Lung (tissue), 12 donors: ENCODE data around the gene MEPCE. TPM values are rescaled to one million over a fixed set of nuclear protein-coding genes. Genes with fewer than 3 reads are reported as not detected.

ENCODE experiments used
- ATAC-seq: fragments of 200-7000 bp; cut with Tn5 transposase; one replicate; pipeline ENCODE4 v1.9.1; 2020; ENCODE audit warnings: moderate number of reproducible peaks; ENCODE audit not compliant: insufficient read depth, low FRiP score
- DNase-seq, 3 donors: peaks; one replicate each; pipeline ENCODE4 v3.0.0-alpha.2; 2013 to 2017
- H3K27ac ChIP-seq, 2 donors: one replicate each; pipeline ENCODE4 v1.5.1; 2013; ENCODE audit warnings: mild to moderate bottlenecking in 2 of 2, moderate library complexity in 2 of 2, control low read depth in 1 of 2, inconsistent platforms in 1 of 2, low read depth in 1 of 2, low read length in 1 of 2
- H3K27me3 ChIP-seq, 3 donors: one replicate each; pipeline ENCODE4 v1.5.1; 2013; ENCODE audit warnings: low read length in 2 of 3; ENCODE audit not compliant: control insufficient read depth in 3 of 3, insufficient read depth in 3 of 3
- H3K36me3 ChIP-seq, 4 donors: one replicate each; pipeline ENCODE4 v1.5.1; 2013; ENCODE audit warnings: low read length in 4 of 4, mild to moderate bottlenecking in 1 of 4, moderate library complexity in 1 of 4; ENCODE audit not compliant: control insufficient read depth in 4 of 4, insufficient read depth in 4 of 4
- H3K4me1 ChIP-seq, 5 donors: one replicate each; pipeline ENCODE4 v1.5.1; 2013; ENCODE audit warnings: low read length in 5 of 5, mild to moderate bottlenecking in 2 of 5, moderate library complexity in 1 of 5; ENCODE audit not compliant: control insufficient read depth in 5 of 5, insufficient read depth in 5 of 5
- H3K4me3 ChIP-seq: one replicate; pipeline ENCODE4 v1.5.1; 2013; ENCODE audit warnings: mild to moderate bottlenecking, control low read depth, moderate library complexity
- H3K9ac ChIP-seq, 2 donors: one replicate each; pipeline ENCODE4 v1.5.1; 2013; ENCODE audit warnings: low read length in 2 of 2, control low read depth in 1 of 2; ENCODE audit not compliant: insufficient read depth in 1 of 2
- H3K9me3 ChIP-seq, 4 donors: one replicate each; pipeline ENCODE4 v1.5.1; 2013; ENCODE audit warnings: low read length in 3 of 4, mild to moderate bottlenecking in 1 of 4, moderate library complexity in 1 of 4; ENCODE audit not compliant: control insufficient read depth in 4 of 4, insufficient read depth in 3 of 4
- CTCF ChIP-seq: IDR thresholded peaks from 2 replicates; pipeline ENCODE4 v1.5.1; 2012; ENCODE audit warnings: mild to moderate bottlenecking; ENCODE audit errors: control extremely low read depth, extremely low read depth
- WGBS, 2 donors: extraction: QIAGEN DNeasy Blood & Tissue Kit; methylation state at CpG; one replicate each; pipeline ENCODE4 v1.1.7; 2013; 5-methylcytosine and 5-hydroxymethylcytosine counted together
- polyA plus RNA-seq, 2 donors: library from polyadenylated mRNA; stranded (reverse); fragments of 200-250 nt; gene quantifications; one replicate each; pipeline ENCODE4 v1.2.1, GENCODE V29; 2013
- total RNA-seq, 2 donors: library from RNA; depleted of rRNA in 1 of 2; stranded (reverse); fragments of >200 nt in 1 of 2; gene quantifications; one replicate each; pipeline ENCODE4 v1.2.1, GENCODE V29; 2014 to 2021
- donor health status: control.
- donor health status: control.
- donor health status: Bipolar disorder and iron deficiency.
- donor health status: healthy.
- donor health status: DM: yes; HTN: yes; CAD: no.

MEPCE gene
- total and polyA plus RNA-seq, 4 donors = 25.6 to 38.7 (median 29.1) TPM

DNA sequence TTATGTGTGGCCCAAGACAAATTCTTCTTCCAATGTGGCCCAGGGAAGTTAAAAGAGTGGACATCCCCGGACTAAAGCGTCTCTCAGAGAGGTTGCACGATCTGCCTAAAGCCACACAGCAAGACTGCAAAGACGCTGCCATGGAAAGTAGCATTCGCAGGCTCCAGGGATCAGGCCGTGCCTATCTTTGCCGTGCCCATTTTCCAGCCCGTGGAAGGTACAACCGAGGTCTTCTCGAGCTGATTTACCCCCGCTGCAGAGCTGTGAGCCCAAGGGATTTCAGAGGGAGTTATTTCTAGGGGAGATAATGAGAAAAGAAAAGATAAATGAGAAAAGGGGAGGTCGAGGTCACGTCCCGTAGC lies 53.1 kb downstream of the MEPCE start:
- H3K9ac ChIP-seq = no peak overlapping the region
- H3K9me3 ChIP-seq = no peaks in the 10 kb centered on the region
- WGBS, 2 donors = 42 to 53% methylated on average over 14 of the region's 14 CpGs
- H3K36me3 ChIP-seq = no peaks in the 10 kb centered on the region
- ATAC-seq (no peak), DNase-seq (no peak)
- no peak overlapping the region for H3K4me3 ChIP-seq
- H3K27me3 ChIP-seq = no peaks in the 10 kb centered on the region
- H3K27ac ChIP-seq = no peak overlapping the region
- TF ChIP-seq CTCF = no peak
- H3K4me1 ChIP-seq = peaks cover 0 to 23% (median 4%) of the 10 kb centered on the region in 5 donors

GRCh38 chr7:100483090-100483721 lies 53.6 kb downstream of the MEPCE start:
- H3K27ac ChIP-seq = no peak overlapping the region
- no peaks in the 10 kb centered on the region for H3K9me3 ChIP-seq
- 1% methylated on average over 36 to 79 of the region's 79 CpGs for WGBS, 2 donors
- H3K9ac ChIP-seq = no peak overlapping the region
- H3K4me1 ChIP-seq = peaks cover 0 to 23% (median 4%) of the 10 kb centered on the region in 5 donors
- no peaks in the 10 kb centered on the region for H3K36me3 ChIP-seq
- ATAC-seq (peak; percentile 46), DNase-seq (peak; percentile 71 to 83 (median 76))
- peak; percentile 64 for TF ChIP-seq CTCF
- no peaks in the 10 kb centered on the region for H3K27me3 ChIP-seq
- peak overlapping the region; percentile 29 for H3K4me3 ChIP-seq

Other genes starting within 250 kb of the MEPCE start
- gene PVRIG, start 209.9 kb upstream of the MEPCE start, total RNA-seq = under 1 TPM; 0.52 to 0.82 TPM
- 1 to 10 TPM in 1 of 2 donors, under 1 TPM in 1; 0.41 to 1.6 TPM for gene PVRIG, start 209.9 kb upstream of the MEPCE start, polyA plus RNA-seq
- gene SPDYE3, start 122.1 kb upstream of the MEPCE start, total RNA-seq = not detected
- under 1 TPM; 0.06 to 0.10 TPM for gene SPDYE3, start 122.1 kb upstream of the MEPCE start, polyA plus RNA-seq
- 10 to 100 TPM; 22.0 to 50.1 TPM for gene PILRB, start 71.7 kb upstream of the MEPCE start, total RNA-seq
- 10 to 100 TPM; 26.1 to 36.3 TPM for gene PILRB, start 71.7 kb upstream of the MEPCE start, polyA plus RNA-seq
- gene PILRA, start 56.3 kb upstream of the MEPCE start, total RNA-seq = 10 to 100 TPM in 1 of 2 donors, 1 to 10 TPM in 1; 9.9 to 40.9 TPM
- 100 to 1,000 TPM in 1 of 2 donors, 10 to 100 TPM in 1; 14.2 to 122 TPM for gene PILRA, start 56.3 kb upstream of the MEPCE start, polyA plus RNA-seq
- gene ZCWPW1, start 1.1 kb upstream of the MEPCE start, total RNA-seq = 1 to 10 TPM; 5.6 to 7.2 TPM
- 10 to 100 TPM in 1 of 2 donors, 1 to 10 TPM in 1; 5.1 to 12.2 TPM for gene ZCWPW1, start 1.1 kb upstream of the MEPCE start, polyA plus RNA-seq
- gene PPP1R35, start 6.7 kb downstream of the MEPCE start, total RNA-seq = 10 to 100 TPM in 1 of 2 donors, 1 to 10 TPM in 1; 8.2 to 36.4 TPM
- 10 to 100 TPM; 38.2 to 65.1 TPM for gene PPP1R35, start 6.7 kb downstream of the MEPCE start, polyA plus RNA-seq
- 1 to 10 TPM in 1 of 2 donors, under 1 TPM in 1; 0.83 to 2.0 TPM for gene SPACDR, start 34.4 kb downstream of the MEPCE start, total RNA-seq
- under 1 TPM; 0.54 to 0.83 TPM for gene SPACDR, start 34.4 kb downstream of the MEPCE start, polyA plus RNA-seq
- 10 to 100 TPM; 38.2 to 62.8 TPM for gene TSC22D4, start 49.4 kb downstream of the MEPCE start, total RNA-seq
- gene TSC22D4, start 49.4 kb downstream of the MEPCE start, polyA plus RNA-seq = 10 to 100 TPM; 33.6 to 62.0 TPM
- 1 to 10 TPM in 1 of 2 donors, under 1 TPM in 1; 0.52 to 1.1 TPM for gene NYAP1, start 54.1 kb downstream of the MEPCE start, total RNA-seq
- gene NYAP1, start 54.1 kb downstream of the MEPCE start, polyA plus RNA-seq = under 1 TPM; 0.32 to 0.39 TPM
- 10 to 100 TPM; 22.8 to 36.0 TPM for gene AGFG2, start 109.4 kb downstream of the MEPCE start, total RNA-seq
- gene AGFG2, start 109.4 kb downstream of the MEPCE start, polyA plus RNA-seq = 10 to 100 TPM; 15.9 to 16.6 TPM
- 1 to 10 TPM; 1.9 to 8.8 TPM for gene SAP25, start 144.1 kb downstream of the MEPCE start, total RNA-seq
- gene SAP25, start 144.1 kb downstream of the MEPCE start, polyA plus RNA-seq = 1 to 10 TPM; 3.7 to 9.9 TPM
- gene LRCH4, start 156.3 kb downstream of the MEPCE start, total RNA-seq = 100 to 1,000 TPM in 1 of 2 donors, 10 to 100 TPM in 1; 38.1 to 109 TPM
- gene LRCH4, start 156.3 kb downstream of the MEPCE start, polyA plus RNA-seq = 100 to 1,000 TPM in 1 of 2 donors, 10 to 100 TPM in 1; 81.7 to 103 TPM
- gene FBXO24, start 156.5 kb downstream of the MEPCE start, total RNA-seq = 1 to 10 TPM in 1 of 2 donors, under 1 TPM in 1; 0.25 to 1.3 TPM
- under 1 TPM; 0.30 to 0.35 TPM for gene FBXO24, start 156.5 kb downstream of the MEPCE start, polyA plus RNA-seq
- 100 to 1,000 TPM in 1 of 2 donors, 10 to 100 TPM in 1; 53.6 to 105 TPM for gene PCOLCE, start 172.5 kb downstream of the MEPCE start, total RNA-seq
- 10 to 100 TPM; 48.4 to 73.5 TPM for gene PCOLCE, start 172.5 kb downstream of the MEPCE start, polyA plus RNA-seq
- gene MOSPD3, start 182.7 kb downstream of the MEPCE start, total RNA-seq = 10 to 100 TPM; 13.2 to 26.9 TPM
- 10 to 100 TPM; 15.5 to 18.8 TPM for gene MOSPD3, start 182.7 kb downstream of the MEPCE start, polyA plus RNA-seq
- gene TFR2, start 211.7 kb downstream of the MEPCE start, total RNA-seq = 1 to 10 TPM; 1.7 to 2.1 TPM
- gene TFR2, start 211.7 kb downstream of the MEPCE start, polyA plus RNA-seq = under 1 TPM; 0.33 to 0.85 TPM
- not detected for gene ACTL6B, start 226.6 kb downstream of the MEPCE start, total RNA-seq
- not detected for gene ACTL6B, start 226.6 kb downstream of the MEPCE start, polyA plus RNA-seq
- gene GNB2, start 243.9 kb downstream of the MEPCE start, total RNA-seq = 100 to 1,000 TPM; 150 to 327 TPM
- 100 to 1,000 TPM; 130 to 381 TPM for gene GNB2, start 243.9 kb downstream of the MEPCE start, polyA plus RNA-seq